Stimulated activated CD4-positive, alpha-beta T cell treated with anti-CD3 and anti-CD28 coated beads, Interleukin-12 subunit alpha, Interleukin-12 subunit beta, amount 100 ng/mL, for 24 hours (primary cell): ENCODE data around the gene CYP2C19.
"Not testable (repeated sequence)": the region's sequence is repeated elsewhere in the genome, so short reads cannot be mapped to it uniquely, and the experiment has no call there.

Source experiments
- DNase-seq, 2 experiments: peaks; one replicate each; pipeline ENCODE4 v3.0.0-alpha.2; 2020; ENCODE audit warnings: low read depth in 2 of 2

Gene CYP2C19

DNA sequence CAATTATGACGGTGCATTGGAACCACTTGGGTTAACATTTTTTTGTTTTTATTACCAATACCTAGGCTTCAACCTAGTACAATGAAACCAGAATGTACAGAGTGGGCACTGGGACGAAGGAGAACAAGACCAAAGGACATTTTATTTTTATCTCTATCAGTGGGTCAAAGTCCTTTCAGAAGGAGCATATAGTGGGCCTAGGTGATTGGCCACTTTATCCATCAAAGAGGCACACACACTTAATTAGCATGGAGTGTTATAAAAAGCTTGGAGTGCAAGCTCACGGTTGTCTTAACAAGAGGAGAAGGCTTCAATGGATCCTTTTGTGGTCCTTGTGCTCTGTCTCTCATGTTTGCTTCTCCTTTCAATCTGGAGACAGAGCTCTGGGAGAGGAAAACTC, at the start of gene CYP2C19:
TSS of gene CYP2C19 (plus strand) at position 289 of the 400 bp plus-strand sequence. CDS start at position 314, 25 bp downstream.
- DNase-seq, result no peak

DNA sequence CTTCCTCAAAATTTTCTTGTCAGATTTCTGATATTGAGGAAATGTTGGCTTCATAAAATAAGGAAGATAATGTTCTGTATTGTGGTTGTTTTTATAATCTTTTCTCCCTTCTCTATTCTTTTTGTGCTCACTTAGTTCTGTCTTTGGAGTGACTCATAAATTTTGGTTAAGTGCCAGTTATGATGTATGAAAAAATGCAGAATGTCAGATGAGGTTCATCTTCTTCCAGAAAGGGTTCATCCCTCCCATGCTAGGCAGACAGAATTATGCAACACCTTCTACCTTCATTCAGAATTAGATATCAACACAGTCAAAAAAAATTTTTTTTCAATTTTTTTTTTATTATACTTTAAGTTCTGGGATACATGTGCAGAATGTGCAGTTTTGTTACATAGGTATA, 36.6 kb upstream of the CYP2C19 start:
- DNase-seq, result no peak

DNA sequence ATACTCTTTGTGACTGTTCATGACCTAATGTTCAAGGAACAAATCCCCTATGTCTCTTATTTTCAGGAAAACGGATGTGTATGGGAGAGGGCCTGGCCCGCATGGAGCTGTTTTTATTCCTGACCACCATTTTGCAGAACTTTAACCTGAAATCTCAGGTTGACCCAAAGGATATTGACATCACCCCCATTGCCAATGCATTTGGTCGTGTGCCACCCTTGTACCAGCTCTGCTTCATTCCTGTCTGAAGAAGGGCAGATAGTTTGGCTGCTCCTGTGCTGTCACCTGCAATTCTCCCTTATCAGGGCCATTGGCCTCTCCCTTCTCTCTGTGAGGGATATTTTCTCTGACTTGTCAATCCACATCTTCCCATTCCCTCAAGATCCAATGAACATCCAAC, 27.3 kb upstream of the CYP2C19 start:
- DNase-seq, result no peak

DNA sequence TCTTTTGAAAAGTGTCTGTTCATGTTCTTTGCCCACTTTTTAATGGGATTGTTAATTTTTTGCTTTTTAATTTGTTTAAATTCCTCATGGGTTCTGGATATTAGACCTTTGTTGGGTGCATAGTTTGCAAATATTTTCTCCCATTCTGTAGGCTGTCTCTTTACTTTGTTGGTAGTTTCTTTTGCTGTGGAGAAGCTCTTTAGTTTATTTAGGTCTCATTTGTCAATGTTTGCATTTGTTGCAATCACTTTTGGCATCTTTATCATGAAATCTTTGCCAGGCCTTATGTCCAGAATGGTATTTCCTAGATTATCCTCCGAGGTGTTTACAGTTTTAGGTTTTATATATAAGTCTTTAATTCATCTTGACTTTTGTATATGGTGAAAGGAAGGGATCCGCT, 23.9 kb upstream of the CYP2C19 start:
- DNase-seq, result no peak

DNA sequence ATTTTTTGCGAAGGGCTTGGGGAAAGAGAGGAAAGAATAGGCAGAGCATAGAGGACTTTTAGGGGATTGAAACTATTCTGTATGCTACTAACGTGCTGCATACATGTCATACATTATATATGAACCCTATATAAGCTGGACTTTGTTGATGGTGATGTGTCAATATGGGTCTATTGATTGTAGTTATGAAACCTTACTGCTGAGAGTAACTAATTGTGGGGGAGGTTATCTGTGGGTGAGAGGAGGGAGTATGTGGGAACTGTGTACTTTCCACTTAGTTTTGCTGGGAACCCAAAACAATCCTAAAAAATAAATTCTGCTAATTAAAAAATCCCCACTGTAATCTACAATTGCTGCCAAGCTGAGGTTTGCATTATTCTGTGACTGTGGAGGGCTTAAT, 15.3 kb upstream of the CYP2C19 start:
- DNase-seq, result no peak

DNA sequence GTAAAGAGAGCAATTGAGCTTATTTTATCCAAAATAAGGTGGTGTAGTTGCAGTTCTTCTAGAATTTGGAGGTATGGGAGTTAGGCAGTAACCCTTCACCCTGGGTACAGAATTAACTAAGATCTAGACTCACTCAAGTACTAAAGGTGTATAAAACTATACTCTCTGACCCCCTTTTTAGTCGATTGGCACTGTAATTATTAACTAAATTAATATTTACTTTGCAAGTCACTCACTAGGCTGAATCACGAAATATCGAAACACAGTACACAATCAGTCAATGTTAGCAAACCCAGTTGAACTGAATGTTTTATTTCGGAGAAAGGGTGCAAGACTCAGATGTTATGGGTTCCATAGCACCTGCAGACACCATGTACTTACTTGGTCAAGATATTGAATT, 14.6 kb upstream of the CYP2C19 start:
- no peak for DNase-seq

DNA sequence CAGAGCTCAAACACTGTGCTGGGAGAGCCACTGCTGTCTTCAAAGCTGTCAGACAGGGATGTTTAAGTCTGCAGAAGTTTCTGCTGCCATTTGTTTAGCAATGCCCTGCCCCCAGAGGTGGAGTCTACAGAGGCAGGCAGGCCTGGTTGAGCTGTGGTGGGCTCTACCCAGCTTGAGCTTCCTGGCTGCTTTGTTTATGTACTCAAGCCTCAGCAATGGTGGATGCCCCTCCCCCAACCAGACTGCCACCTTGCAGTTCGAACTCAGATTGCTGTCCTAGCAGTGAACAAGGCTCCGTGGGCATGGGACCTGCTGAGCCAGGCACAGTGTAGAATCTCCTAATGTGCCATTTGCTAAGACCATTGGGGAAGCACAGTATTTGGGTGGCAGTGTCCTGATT, 4.6 kb upstream of the CYP2C19 start:
- DNase-seq, result no peak

DNA sequence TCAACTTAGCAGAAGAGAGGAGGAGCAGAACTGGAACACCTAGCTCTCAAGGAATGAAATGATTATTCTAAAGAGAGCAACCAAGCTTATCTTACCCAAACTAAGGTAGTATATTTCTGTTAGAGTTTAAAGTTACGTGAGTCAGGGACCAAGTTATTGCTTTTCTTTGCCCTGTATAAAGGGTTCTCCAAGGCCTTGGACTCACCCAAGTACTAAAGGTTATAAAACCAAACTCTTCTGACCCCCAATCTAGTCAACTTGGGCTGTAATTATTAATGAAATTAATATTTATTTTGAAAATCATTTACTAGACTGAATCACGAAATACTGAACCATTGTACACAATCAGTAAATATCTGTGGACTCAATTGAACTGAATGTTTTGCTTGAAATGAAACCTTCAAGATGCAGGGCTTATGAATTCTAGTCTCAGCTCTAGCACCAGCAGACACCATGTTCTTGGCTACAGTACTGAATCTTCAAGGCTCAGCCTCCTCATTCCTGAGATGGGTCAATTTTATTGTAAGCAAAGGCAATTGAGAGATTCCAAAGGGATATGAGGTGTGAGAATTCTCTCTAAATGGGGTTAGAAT, 1.8 kb upstream of the CYP2C19 start:
- DNase-seq, result no peak

DNA sequence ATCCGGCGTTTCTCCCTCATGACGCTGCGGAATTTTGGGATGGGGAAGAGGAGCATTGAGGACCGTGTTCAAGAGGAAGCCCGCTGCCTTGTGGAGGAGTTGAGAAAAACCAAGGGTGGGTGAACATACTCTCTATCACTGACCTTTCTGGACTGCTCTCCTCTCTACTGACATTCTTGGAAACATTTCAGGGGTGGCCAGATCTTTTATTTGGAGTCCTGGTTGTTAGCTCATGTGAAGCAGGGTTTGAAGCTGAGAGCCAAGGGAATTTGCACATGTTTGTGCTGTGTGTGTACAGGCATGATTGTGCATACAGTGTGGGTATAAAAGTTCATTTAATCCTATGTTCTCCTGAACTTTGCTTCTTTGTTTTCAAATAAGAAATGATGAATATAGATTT, 12.9 kb downstream of the CYP2C19 start:
- DNase-seq, result not testable (repeated sequence)

DNA sequence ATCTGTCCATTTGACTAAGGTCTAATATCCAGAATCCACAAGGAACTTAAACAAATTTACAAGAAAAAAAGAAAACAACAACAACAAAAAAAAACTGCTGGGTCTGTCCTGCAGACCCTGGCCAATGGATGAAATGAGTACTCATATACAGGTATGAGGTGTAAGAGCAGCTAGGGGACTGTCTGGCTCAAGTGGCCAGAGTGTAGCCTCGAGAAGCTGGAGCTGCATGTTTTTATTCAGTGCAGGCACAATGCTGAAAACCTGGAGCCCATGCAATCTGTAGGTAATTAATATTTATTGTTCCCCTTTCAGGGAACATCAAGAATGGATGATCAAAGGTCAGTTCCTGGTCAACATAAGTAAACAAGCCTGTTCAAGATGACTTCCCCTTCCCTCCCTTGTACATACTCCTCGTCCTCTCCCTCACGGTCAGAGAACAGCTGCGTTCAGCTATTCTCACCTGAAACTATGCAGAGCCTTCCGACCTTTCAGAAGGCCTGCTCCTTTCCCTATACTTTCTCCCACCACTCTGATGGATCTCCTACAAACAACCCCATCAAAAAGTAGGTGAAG, 15.5 kb downstream of the CYP2C19 start:
- DNase-seq, result no peak

DNA sequence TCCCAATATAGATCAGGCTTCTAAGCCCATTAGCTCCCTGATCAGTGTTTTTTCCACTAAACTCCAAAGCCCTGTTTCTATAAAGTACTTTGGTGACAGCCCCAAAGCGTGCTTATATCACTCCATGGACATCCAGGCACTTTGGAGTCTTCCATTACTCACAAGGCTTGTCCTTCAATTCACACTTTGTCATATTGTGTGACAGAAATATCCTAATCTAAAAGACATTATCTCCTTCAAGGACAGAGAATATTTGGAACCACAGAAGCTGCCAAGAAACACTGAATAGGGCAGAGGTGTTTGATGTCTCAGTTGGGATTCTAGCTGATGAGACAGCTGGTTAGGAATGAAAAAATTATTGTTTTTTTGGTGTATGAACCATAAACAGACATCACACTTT, 18.4 kb downstream of the CYP2C19 start:
- no peak for DNase-seq

DNA sequence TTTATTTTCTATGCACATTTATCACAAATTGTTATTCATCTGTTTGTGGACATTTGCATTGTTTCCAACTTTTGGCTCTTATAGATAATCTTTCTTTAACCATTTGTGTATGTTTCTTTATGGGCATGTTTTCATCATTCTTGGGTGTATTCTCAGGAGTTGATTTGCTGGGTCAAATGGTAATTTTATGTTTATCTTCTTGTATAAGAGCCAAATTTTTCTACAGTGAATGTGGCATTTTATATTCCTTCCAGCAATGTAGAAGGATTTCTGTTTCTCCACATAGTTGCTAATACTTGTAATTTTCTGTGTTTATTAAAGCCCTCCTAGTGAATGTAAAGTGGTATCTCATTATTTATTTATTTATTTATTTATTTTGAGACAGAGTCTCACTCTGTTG, 21.8 kb downstream of the CYP2C19 start:
- no peak for DNase-seq

DNA sequence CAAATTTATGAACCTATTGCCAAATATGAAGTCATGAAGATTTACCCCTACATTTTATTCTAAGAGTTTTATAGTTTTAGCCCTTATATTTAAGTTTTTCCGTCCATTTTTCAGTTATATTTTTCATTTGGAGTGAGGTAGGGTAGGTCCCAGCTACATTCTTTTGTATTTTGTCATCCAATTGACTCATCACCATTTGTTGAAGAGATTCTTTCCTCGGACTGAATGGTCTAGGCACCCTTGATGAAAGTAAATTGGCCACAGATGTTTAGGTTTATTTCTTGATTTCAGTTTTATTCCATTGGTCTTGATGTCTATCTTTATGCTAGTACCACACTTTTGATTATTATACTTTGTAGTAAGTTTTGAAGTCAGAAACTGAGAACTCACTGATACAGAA, 22.7 kb downstream of the CYP2C19 start:
- DNase-seq, result no peak

DNA sequence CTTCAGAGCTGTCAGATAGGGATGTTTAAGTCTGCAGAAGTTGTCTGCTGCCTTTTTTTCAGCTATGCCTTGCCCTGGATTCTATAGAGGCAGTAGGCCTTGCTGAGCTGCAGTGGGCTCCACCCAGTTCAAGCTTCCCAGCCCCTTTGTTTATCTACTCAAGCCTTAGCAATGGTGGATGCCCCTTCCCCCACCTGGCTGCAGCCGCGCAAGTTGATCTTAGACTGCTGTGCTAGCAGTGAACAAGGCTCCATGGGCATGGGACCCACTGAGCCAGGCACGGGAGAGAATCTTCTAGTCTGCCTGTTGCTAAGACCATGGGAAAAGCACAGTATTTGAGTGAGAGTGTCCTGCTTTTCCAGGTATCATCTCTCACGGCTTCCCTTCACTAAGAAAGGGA, 38.1 kb downstream of the CYP2C19 start:
- DNase-seq, result not testable (repeated sequence)

DNA sequence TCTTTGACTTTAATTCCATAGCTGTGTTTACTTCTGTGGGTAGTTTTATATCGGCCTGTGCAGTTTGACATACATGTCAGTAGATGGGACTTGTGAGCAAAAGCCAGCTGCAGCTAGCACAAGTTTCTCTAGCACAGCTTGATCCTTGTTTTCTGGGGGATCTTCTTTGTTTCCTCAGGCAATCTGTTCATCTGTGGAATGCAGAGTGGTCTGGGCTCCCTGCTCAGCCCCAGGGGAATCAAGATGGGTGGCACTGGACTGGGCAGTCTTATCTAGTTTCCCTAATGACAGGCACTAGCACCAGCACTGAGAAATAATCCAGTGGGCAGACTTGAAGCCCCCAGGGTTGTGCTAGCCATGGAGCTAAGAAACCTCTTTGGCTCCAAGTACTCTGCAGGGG, 40.8 kb downstream of the CYP2C19 start:
- no peak for DNase-seq

DNA sequence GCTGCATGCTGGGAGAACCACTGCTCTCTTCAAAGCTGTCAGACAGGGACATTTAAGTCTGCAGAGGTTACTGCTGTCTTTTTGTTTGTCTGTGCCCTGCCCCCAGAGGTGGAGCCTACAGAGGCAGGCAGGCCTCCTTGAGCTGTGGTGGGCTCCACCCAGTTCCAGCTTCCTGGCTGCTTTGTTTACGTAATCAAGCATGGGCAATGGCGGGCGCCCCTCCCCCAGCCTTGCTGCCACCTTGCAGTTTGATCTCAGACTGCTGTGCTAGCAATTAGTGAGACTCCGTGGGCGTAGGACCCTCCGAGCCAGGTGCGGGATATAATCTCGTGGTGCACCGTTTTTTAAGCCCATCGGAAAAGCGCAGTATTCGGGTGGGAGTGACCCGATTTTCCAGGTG, 67.5 kb downstream of the CYP2C19 start:
- not testable (repeated sequence) for DNase-seq

DNA sequence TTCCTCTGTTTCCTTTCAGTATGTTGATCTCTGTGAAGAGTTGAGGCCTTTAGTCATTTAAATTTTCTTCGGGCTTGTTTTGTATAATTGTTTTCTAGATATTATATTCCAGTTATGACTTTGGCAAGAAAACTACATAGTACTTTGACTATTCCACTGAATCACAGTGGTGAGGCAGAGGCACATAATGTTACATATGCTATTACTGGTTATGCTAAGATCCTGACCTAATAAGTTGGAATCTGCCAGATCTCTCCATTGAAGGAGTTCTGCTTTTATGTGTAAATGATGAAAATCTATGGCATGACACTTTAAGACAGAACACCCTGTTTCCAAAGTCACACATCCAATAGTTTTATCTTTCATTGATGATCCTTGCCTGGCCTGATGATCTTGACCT, 83.7 kb downstream of the CYP2C19 start:
- no peak for DNase-seq

DNA sequence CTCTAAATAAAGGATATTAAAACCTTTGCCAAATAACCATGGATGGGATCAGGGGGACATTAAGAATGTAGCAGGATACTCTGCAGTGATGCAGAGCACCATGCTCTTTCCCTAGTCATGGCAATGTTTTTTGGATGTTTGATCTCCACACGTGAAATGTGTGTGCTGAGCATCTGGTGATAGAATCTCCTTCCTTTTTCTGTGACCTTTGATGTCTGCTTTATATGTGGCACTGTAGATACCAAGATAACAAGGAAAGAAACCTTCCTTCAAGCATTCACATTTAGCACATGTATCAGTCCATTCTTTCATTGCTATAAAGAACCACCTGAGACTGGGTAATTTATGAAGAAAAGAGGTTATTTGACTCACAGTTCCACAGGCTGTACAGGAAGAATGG, 88.3 kb downstream of the CYP2C19 start:
- no peak for DNase-seq

DNA sequence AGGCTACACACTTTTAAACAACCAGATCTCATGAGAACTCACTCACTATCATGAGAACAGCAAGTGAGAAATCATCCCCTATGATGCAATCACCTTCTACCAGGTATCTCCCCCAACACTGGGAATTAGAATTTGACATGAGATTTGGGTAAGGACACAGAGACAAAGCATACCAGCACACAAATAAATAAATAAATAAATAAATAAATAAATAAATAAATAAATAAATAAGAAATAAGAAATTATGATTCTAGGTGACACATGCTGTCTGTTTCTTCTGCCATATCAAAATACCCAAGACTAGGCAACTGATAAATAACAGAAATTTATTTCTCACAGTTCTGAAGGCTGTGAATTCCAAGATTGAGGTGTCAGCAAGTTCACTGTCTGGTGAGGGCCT, 88.8 kb downstream of the CYP2C19 start:
- no peak for DNase-seq

DNA sequence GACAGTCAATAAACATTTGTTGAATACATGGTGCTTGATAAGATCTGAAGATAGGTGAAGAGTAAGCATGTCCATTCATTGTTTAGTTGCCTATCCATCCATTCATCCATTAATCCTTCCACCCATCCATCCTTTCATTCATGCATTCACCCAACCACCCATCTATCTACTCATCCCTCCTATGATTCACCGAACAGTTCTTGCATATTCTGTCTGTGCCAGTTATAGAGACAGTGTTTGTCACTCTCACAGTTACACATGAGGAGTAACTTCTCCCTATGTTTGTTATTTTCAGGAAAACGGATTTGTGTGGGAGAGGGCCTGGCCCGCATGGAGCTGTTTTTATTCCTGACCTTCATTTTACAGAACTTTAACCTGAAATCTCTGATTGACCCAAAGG, 90.0 kb downstream of the CYP2C19 start:
- no peak for DNase-seq

DNA sequence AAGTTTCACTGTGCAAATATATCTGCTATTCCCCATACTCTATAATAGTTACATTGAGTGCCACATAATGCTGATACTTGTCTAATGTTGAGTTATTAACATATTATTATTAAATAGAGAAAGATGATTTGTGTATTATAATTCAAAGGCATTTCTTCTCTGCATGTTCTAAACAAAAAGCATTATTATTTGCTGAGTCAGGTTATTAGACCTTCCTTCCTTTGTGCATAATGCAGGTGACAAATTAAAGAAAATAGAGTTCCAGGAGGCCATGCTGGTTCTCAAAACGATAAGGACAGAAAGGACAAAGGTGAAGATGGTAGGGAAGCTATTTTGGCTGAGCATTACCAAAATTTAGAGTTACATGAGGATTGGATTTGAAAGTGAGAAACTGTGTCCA, 90.6 kb downstream of the CYP2C19 start:
- no peak for DNase-seq

DNA sequence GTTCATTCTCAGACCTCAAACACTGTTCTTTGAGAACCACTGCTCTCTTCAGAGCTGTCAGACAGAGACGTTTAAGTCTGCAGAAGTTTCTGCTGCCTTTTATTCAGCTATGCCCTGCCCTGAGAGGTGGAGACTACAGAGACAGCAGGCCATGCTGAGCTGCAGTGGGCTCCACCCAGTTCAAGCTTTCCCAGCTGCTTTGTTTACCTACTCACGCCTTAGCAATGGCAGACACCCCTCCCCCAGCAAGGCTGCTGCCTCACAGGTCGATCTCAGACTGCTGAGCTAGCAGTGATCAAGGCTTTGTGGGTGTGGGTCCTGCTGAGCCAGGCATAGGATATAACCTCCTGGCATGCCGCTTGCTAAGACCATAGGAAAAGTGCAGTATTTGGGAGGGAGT, 95.5 kb downstream of the CYP2C19 start:
- no peak for DNase-seq

DNA sequence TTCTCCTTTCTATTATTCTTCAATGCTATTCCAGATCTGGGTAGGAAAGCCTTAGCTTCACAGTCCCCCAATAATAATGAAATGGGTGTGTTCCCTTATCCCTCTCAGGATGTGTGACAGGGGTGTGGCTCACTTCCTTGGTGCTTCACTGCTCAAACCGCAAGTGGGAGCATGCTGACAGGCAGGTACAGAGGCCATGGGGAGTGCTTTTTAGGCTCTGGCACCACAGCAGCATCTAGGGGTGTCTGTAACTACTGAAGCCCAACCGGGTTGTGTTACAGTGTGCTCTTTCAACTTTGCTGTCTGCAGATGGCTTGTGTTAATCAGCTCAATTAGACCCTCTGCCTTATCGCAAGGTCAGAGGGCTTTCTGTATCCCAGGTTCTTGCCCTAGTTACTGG, 96.6 kb downstream of the CYP2C19 start:
- DNase-seq, result no peak

DNA sequence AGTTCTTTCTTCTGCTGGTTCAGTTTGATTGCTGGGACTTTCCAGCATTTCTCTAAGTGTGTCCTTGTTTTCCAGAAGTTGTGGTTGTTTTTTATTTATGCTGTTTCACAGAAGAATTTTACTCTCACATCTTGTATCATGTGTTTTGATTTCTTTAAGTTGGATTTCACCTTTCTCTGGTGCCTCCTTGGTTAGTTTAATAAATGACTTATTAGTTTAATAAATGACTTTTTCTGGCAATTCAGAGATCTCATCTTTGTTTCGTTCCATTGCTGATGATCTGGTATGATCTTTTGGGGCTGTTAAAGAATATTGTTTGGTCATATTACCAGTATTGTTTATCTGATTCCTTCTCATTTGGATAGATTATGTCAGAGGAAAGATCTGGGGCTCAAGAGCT, 116.2 kb downstream of the CYP2C19 start:
- no peak for DNase-seq
